HG03520 (cell line): ENCODE measurements around the gene RGS7.
"Not testable (repeated sequence)": the region's sequence is repeated elsewhere in the genome, so short reads cannot be mapped to it uniquely, and the experiment has no call there.

Source experiments
- ATAC-seq: cut with Tn5 transposase; IDR thresholded peaks from one replicate; pipeline ENCODE4 v1.9.1; 2021; ENCODE audit warnings: mild to moderate bottlenecking, moderate library complexity; ENCODE audit not compliant: unreplicated experiment

RGS7 gene

GRCh38 chr1:241274693-241275092, 82.3 kb downstream of the RGS7 start:
- no peak for ATAC-seq

GRCh38 chr1:241272828-241273227, 84.2 kb downstream of the RGS7 start:
- ATAC-seq = no peak

- no peak for ATAC-seq
These were observed 85.6 kb downstream of the RGS7 start for GRCh38 chr1:241271427-241271826.

- no peak for ATAC-seq
These were observed 87.0 kb downstream of the RGS7 start for GRCh38 chr1:241270016-241270415.

GRCh38 chr1:241269116-241269515, 87.9 kb downstream of the RGS7 start:
- ATAC-seq = no peak

- ATAC-seq = no peak
These were observed 90.9 kb downstream of the RGS7 start for GRCh38 chr1:241266121-241266520.

GRCh38 chr1:241265428-241265827, 91.6 kb downstream of the RGS7 start:
- ATAC-seq = no peak

GRCh38 chr1:241263346-241263745, 93.7 kb downstream of the RGS7 start:
- no peak for ATAC-seq

- no peak for ATAC-seq
These were observed 103.5 kb downstream of the RGS7 start for GRCh38 chr1:241253471-241253870.

GRCh38 chr1:241250465-241250864, 106.5 kb downstream of the RGS7 start:
- no peak for ATAC-seq

- ATAC-seq = no peak
These were observed 116.9 kb downstream of the RGS7 start for GRCh38 chr1:241240069-241240468.

- no peak for ATAC-seq
These were observed 119.1 kb downstream of the RGS7 start for GRCh38 chr1:241237873-241238272.

GRCh38 chr1:241235256-241235897, 121.6 kb downstream of the RGS7 start:
- ATAC-seq = no peak

- ATAC-seq = no peak
These were observed 127.3 kb downstream of the RGS7 start for GRCh38 chr1:241229711-241230110.

- no peak for ATAC-seq
These were observed 127.8 kb downstream of the RGS7 start for GRCh38 chr1:241229216-241229615.

- no peak for ATAC-seq
These were observed 128.7 kb downstream of the RGS7 start for GRCh38 chr1:241228339-241228738.

GRCh38 chr1:241225741-241226140, 131.3 kb downstream of the RGS7 start:
- ATAC-seq = no peak

GRCh38 chr1:241224189-241224588, 132.8 kb downstream of the RGS7 start:
- ATAC-seq = not testable (repeated sequence)

- ATAC-seq = not testable (repeated sequence)
These were observed 134.2 kb downstream of the RGS7 start for GRCh38 chr1:241222813-241223212.

- ATAC-seq = no peak
These were observed 135.7 kb downstream of the RGS7 start for GRCh38 chr1:241221319-241221718.

- not testable (repeated sequence) for ATAC-seq
These were observed 136.1 kb downstream of the RGS7 start for GRCh38 chr1:241220913-241221312.

- ATAC-seq = no peak
These were observed 137.6 kb downstream of the RGS7 start for GRCh38 chr1:241219449-241219848.

- no peak for ATAC-seq
These were observed 139.5 kb downstream of the RGS7 start for GRCh38 chr1:241217516-241217915.
